ENCODE measurements around the gene IRS2. TPM values are rescaled to one million over a fixed set of nuclear protein-coding genes. Genes with fewer than 3 reads are reported as not detected.

The IRS2 gene
- total RNA-seq, 2 donors from 2014 or later = 2.3 to 2.7 TPM

DNA sequence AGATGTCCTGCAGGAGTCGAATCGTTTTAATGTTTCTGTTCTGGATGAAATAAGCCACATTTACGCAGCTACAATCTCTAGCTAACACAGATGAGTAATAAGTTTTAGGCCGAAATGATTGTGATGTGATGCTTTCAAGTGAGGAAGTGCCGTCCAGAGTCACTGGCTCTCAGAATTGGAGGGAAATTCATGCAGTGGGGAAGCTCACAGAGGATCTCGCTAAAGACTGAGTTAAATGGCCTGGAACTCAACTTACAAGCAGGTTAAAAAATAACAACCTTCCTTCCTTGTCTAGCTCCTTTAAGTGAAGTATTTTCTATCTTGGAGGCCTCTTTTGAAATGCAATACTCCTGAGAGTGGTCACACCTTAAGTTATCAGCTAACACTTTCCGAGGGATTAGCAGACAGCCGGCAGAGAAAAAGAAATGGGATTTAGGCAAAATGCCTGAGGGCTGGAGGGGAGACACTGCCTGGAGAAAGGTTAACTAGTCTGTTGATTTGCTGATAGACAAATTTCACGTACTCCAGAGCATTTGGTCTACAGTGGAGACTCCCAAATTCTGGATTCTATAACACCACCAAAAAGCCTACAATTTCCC, 74.2 kb downstream of the IRS2 start:
- Mint-ChIP-seq H3K27ac (no peak overlapping the region), H3K4me1 (no peaks in the 10 kb centered on the region)
- no peak for ATAC-seq (replicated peaks)

DNA sequence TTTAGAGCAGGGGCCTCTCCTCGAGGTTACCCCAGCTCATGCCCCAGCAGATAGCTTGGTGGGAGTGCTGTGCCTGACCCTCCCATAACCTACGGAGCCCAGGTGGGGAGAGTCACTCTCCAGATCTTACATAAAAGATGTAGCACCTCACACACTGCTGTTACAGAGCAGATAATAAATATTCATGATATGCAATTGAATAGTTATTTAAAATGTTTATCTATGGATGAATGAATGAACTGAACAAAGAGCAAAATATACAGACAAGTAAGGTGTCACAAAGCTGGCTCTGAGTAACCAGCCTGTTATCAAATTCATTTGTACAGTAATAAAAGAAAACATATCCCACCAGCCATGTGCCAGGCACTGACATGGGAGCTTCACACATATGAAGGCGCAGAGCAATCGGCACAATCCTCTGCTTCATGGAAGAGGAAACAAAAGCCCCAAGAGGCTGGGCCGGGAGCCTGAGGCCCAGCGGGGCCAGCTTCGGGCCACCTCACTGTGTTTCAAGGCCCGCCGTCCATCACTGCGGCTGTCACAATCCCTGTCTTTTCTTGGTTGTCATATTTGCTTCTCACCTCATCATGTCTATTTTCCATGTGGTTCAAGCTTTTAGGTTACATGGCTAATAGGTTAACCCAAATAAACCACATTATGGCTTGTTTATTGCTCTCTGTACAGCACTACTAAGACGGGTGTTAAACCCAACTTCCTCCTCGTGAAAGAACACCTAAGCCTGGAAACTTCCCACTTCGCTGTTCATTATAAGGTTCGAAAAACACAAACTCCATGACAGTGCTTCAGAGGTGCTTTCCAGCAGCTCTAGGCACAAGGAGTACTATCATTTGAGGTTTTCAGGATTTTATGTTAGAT, 78.4 kb downstream of the IRS2 start:
- Mint-ChIP-seq H3K27me3 (peaks cover 26% of the 10 kb centered on the region), H3K27ac (no peak overlapping the region)
- peak; percentile 7 for ATAC-seq (replicated peaks)

More for the DNA sequence above, 74.2 kb downstream of the IRS2 start:
- Mint-ChIP-seq H3K9me3 (no peaks in the 10 kb centered on the region), H3K36me3 (ENCODE audit: low read depth) (no peaks in the 10 kb centered on the region), H3K27me3 (peaks cover 9% of the 10 kb centered on the region), H3K4me3 (no peak overlapping the region)

DNA sequence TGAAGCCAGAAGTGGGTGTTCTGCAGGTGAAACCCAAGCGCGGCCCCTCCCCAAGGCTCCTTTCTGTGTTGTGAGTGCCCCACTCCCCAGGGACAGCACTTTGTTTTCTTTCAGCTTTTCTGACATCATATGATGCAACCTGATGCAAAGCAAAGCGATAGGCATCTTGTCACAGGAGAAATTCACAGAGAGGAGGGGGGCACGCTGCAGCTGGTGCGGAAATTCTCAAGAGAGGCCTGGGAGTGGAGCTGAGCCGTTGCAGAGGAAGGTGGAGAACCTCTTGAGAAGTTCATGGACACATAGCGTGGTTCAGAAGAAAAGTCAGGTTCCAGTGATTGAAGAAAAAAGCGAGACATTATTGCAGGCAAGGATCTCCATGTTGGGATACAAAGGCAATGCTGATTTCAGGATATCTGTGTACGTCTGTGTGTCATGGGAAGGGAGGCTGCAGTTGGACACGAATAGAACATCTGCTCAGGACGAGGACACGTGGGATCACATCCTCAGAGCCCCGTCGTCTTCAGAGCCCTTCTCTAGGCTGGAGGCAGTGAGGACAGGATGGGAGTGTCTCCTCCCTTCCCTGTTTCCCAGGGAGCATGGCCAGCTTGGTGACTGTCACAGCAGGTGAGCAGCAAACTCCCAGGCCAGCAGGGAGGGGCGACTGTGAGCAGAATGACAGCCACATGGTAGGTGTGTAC, 79.2 kb downstream of the IRS2 start:
- Mint-ChIP-seq H3K27ac (no peak overlapping the region), H3K27me3 (peaks cover 26% of the 10 kb centered on the region), H3K9me3 (no peaks in the 10 kb centered on the region), H3K4me1 (no peaks in the 10 kb centered on the region), H3K4me3 (no peak overlapping the region), H3K36me3 (ENCODE audit: low read depth) (no peaks in the 10 kb centered on the region)
- ATAC-seq (replicated peaks) = no peak

More for the DNA sequence above, 78.4 kb downstream of the IRS2 start:
- Mint-ChIP-seq H3K4me1 (no peaks in the 10 kb centered on the region), H3K9me3 (no peaks in the 10 kb centered on the region), H3K4me3 (no peak overlapping the region), H3K36me3 (ENCODE audit: low read depth) (no peaks in the 10 kb centered on the region)

DNA sequence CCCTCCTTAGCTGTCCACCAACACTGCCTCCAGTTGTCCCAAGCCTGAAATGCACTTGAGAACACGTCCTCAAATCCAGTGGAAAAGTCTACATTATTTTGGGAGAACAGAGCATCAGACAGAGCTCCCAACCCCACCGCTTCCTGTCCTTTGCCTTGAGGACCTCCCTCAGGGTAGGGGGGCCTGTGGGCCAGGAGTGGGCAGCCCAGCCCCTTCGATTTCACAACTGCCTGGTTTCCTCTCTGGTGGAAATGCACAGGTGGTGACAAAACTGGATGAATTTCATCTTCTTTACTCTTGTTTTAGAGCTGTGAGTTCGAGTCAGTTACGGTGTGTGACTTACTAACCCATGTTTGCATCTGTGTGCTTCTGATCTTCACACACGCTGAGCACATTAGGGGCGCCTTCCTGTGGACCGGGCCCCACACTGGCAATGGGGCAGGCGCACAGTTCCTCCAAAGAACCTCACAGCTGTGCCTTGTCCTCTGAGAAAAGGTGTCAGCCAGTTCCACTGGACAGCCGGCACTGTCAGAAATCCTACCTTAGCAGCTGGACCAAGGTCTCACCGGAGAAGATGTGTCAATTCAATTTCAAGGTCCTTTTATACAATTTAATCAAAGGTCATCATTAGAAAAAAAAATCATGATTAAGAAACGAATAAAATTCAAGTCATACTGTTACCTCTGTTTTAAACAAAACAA, 80.2 kb downstream of the IRS2 start:
- Mint-ChIP-seq H3K27ac (no peak overlapping the region), H3K4me1 (no peaks in the 10 kb centered on the region), H3K27me3 (peaks cover 29% of the 10 kb centered on the region), H3K9me3 (no peaks in the 10 kb centered on the region), H3K4me3 (no peak overlapping the region), H3K36me3 (ENCODE audit: low read depth) (no peaks in the 10 kb centered on the region)
- ATAC-seq (replicated peaks) = no peak

DNA sequence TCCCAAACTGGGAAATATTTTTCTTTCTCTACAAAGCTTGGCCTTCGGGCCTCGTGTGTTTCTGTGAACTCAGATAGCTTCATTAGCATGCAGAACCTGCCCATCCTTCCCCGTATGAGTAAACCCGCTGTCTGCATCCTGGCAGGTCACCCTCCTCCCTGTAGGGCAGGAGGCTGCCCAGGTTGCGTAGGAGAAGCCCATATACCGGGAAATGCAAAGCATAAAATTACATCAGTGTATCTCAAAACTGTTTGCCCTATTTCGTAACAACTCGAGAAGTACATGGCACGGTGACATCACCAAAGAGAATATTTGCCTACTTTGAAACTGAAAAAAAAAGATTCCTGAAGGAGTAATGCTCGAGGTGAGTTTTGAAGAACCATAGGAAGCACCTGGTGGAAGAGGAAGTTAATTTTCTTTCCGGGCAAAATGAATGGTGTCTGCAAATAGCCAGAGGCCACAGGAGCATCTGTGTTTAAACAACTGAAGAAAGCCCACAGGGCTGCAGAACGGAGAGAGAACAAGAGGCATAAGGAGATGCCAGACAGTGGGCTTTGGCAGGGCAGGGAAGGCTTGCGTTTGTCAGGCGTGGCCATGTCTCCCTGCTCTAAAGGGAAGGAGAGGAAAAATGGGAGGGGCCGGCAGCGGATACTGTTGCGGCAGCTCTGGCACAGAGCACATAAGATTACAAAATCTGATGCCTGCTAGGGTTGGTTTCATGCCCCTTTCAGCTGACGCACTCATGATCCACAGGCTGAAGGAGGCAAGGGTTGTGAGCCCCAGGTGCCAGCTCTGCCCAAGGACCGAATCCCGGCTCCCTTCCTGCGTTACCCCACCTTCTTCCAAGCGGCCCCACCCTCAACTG, 81.4 kb downstream of the IRS2 start:
- ATAC-seq (replicated peaks) = no peak
- no peak overlapping the region for H3K27ac Mint-ChIP-seq
- peaks cover 29% of the 10 kb centered on the region for H3K27me3 Mint-ChIP-seq
- H3K9me3 Mint-ChIP-seq = no peaks in the 10 kb centered on the region
- no peaks in the 10 kb centered on the region for H3K36me3 Mint-ChIP-seq (ENCODE audit: low read depth)
- peaks cover 7% of the 10 kb centered on the region for H3K4me1 Mint-ChIP-seq
- H3K4me3 Mint-ChIP-seq = no peak overlapping the region

DNA sequence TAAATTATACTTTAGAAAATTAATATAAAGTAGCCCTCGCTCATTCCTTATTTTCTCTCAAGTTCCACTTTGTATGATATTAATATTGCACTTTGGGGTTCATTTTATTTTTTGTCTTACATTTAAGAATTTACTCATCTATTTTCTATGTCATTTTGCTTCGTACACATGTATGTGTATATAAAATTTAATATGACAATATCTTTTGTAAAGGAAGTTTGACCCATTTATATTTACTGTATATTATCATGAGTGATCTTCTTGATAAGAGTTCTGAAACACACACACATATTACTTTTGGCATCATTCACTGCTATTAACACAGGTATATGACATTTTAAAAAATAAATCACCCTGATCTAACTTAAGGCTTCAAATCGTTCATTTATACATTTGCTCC, 83.1 kb downstream of the IRS2 start:
- no peak for ATAC-seq (replicated peaks)
- peaks cover 7% of the 10 kb centered on the region for H3K4me1 Mint-ChIP-seq
- H3K36me3 Mint-ChIP-seq (ENCODE audit: low read depth) = no peaks in the 10 kb centered on the region
- no peaks in the 10 kb centered on the region for H3K9me3 Mint-ChIP-seq
- no peak overlapping the region for H3K4me3 Mint-ChIP-seq
- H3K27ac Mint-ChIP-seq = no peak overlapping the region
- H3K27me3 Mint-ChIP-seq = peaks cover 29% of the 10 kb centered on the region

Measured in activated T-helper 17 cell treated with anti-CD3 and anti-CD28 coated beads, Interleukin-2, amount 50 U/mL, for 72 hours (primary cell).